ENCODE measurements around the gene NME4. TPM values are rescaled to one million over a fixed set of nuclear protein-coding genes. Genes with fewer than 3 reads are reported as not detected.

NME4 gene
- total and polyA plus RNA-seq, 2 donors (not counting 1 experiment from before 2014, with no cell fraction given) = 48.7 to 61.9 TPM

- H3K79me2 ChIP-seq (ENCODE audit: control insufficient read depth, insufficient read depth, low read length) = no peaks in the 10 kb centered on the region
- H2AFZ ChIP-seq (ENCODE audit: insufficient read depth, low read depth, low read length, poor library complexity, severe bottlenecking) = no peak overlapping the region
- H3K4me3 ChIP-seq (ENCODE audit: control extremely low read depth in 1 of 5, extremely low read depth in 1 of 5, insufficient read depth in 1 of 5, low read depth in 2 of 5, low read length in 4 of 5) = no peak overlapping the region
- Mint-ChIP-seq H3K9me3 (ENCODE audit: insufficient read depth) (no peaks in the 10 kb centered on the region), H3K27ac (no peak overlapping the region), H3K27me3 (peaks cover 5% of the 10 kb centered on the region), H3K4me1 (peaks cover 4% of the 10 kb centered on the region), H3K4me3 (no peak overlapping the region)
- H3K27ac ChIP-seq (ENCODE audit: low read length in 2 of 2) = no peak overlapping the region
- intact Hi-C loops (cut with micrococcal nuclease) = no loop called here
- H3K4me2 ChIP-seq (replicated peaks; ENCODE audit: low read depth, low read length, poor library complexity, severe bottlenecking) = no peak overlapping the region
- no peaks in the 10 kb centered on the region for H3K9me3 ChIP-seq (ENCODE audit: control extremely low read depth in 1 of 3, control insufficient read depth in 2 of 3, insufficient read depth in 1 of 3, low read length in 2 of 3)
- no peaks in the 10 kb centered on the region for H4K20me1 ChIP-seq (ENCODE audit: control insufficient read depth, insufficient read depth, low read length, poor library complexity, severe bottlenecking)
- 91% methylated on average over 39 of the region's 47 CpGs for WGBS (ENCODE audit: insufficient coverage)
- no peak overlapping the region for H3K9ac ChIP-seq (ENCODE audit: low read length)
- peaks cover 0 to 8% of the 10 kb centered on the region in 2 donors for H3K4me1 ChIP-seq (ENCODE audit: control insufficient read depth in 2 of 2, insufficient read depth in 2 of 2, low read length in 2 of 2)
- POLR2A ChIA-PET = no interaction called here
- no peak for ATAC-seq (ENCODE audit: low read depth)
- CTCF ChIA-PET = interaction anchor here (3.6 kb wide), 1 partner anchor 254 kb away, joined by 63 read pairs; no protein-coding TSS in a partner anchor
- peaks cover 0 to 10% (median 0%) of the 10 kb centered on the region in 4 experiments for H3K27me3 ChIP-seq (replicated peaks in 1 of 4; ENCODE audit: control extremely low read depth in 1 of 4, control insufficient read depth in 3 of 4, insufficient read depth in 4 of 4, low read length in 3 of 4)
- no peak for TF ChIP-seq EZH2 (IDR thresholded peaks at IDR 0.05; ENCODE audit: borderline replicate concordance, insufficient read depth, low read depth, low read length, poor library complexity, severe bottlenecking)
- DNase-seq = no peak
- no peaks in the 10 kb centered on the region for H3K36me3 ChIP-seq (replicated peaks in 1 of 2; ENCODE audit: control extremely low read depth in 1 of 2, control insufficient read depth in 1 of 2, extremely low read depth in 1 of 2, insufficient read depth in 2 of 2, low read length in 1 of 2)
Observed at GRCh38 chr16:359871-360697, 36.9 kb upstream of the NME4 start.

DNA sequence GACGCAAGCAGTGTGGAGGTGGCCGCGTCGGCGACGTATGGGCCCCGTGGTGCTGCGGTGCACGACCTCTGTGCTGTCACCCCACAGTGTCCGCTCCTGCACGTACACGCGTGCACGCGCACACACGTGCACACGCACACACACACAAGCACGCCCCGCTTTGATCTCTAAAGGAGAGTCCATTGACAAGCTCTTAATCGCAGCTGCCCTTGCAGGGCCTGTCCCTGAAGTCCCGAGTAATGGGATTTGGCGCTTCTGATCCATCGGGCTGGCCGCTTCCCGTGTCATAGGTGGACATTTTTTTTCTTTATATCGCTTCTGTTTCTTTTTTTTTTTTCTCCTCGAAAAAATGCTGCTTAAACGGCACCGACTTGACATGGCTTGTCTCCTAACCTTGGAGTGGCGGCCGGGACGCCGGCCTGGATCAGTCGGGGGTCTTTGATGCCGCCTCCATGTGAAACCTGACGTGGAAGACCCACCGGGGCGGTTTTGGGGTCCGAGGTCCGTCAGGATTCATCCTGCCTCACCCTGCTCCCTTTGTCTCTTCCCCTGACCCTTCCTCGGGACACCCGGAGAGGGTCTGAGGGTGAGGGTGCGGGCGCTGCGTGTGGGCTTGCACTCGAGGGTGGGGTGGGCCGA is 36.2 kb upstream of the NME4 start:
- ChIA-PET CTCF (interaction anchor here (1.1 to 3.6 kb wide), 4 partner anchors 243 to 295 kb away, joined by 4 to 63 read pairs (median 21); no protein-coding TSS in a partner anchor), POLR2A (no interaction called here)
- H3K9me3 Mint-ChIP-seq (ENCODE audit: insufficient read depth) = no peaks in the 10 kb centered on the region
- DNase-seq (no peak), ATAC-seq (ENCODE audit: low read depth) (no peak)
- Histone ChIP-seq H3K36me3 (replicated peaks in 1 of 2; ENCODE audit: control extremely low read depth in 1 of 2, control insufficient read depth in 1 of 2, extremely low read depth in 1 of 2, insufficient read depth in 2 of 2, low read length in 1 of 2) (no peaks in the 10 kb centered on the region), H3K4me1 (ENCODE audit: control insufficient read depth in 2 of 2, insufficient read depth in 2 of 2, low read length in 2 of 2) (peaks cover 0 to 8% of the 10 kb centered on the region in 2 donors), H3K27ac (ENCODE audit: low read length in 2 of 2) (no peak overlapping the region), H3K4me2 (replicated peaks; ENCODE audit: low read depth, low read length, poor library complexity, severe bottlenecking) (no peak overlapping the region), H4K20me1 (ENCODE audit: control insufficient read depth, insufficient read depth, low read length, poor library complexity, severe bottlenecking) (no peaks in the 10 kb centered on the region), H2AFZ (ENCODE audit: insufficient read depth, low read depth, low read length, poor library complexity, severe bottlenecking) (no peak overlapping the region), H3K9ac (ENCODE audit: low read length) (no peak overlapping the region), H3K4me3 (ENCODE audit: control extremely low read depth in 1 of 5, extremely low read depth in 1 of 5, insufficient read depth in 1 of 5, low read depth in 2 of 5, low read length in 4 of 5) (no peak overlapping the region), H3K9me3 (ENCODE audit: control extremely low read depth in 1 of 3, control insufficient read depth in 2 of 3, insufficient read depth in 1 of 3, low read length in 2 of 3) (no peaks in the 10 kb centered on the region), H3K79me2 (ENCODE audit: control insufficient read depth, insufficient read depth, low read length) (no peaks in the 10 kb centered on the region), H3K27me3 (replicated peaks in 1 of 4; ENCODE audit: control extremely low read depth in 1 of 4, control insufficient read depth in 3 of 4, insufficient read depth in 4 of 4, low read length in 3 of 4) (peaks cover 0 to 10% (median 0%) of the 10 kb centered on the region in 4 experiments)
- peaks cover 4% of the 10 kb centered on the region for H3K4me1 Mint-ChIP-seq
- H3K27ac Mint-ChIP-seq = no peak overlapping the region
- TF ChIP-seq EZH2 (IDR thresholded peaks at IDR 0.05; ENCODE audit: borderline replicate concordance, insufficient read depth, low read depth, low read length, poor library complexity, severe bottlenecking) (no peak), CTCF (IDR thresholded peaks at IDR 0.05) (no peak)
- H3K27me3 Mint-ChIP-seq = peaks cover 5% of the 10 kb centered on the region
- 97% methylated on average over 41 of the region's 47 CpGs for WGBS (ENCODE audit: insufficient coverage)
- intact Hi-C loops (cut with micrococcal nuclease) = no loop called here
- H3K4me3 Mint-ChIP-seq = no peak overlapping the region
